Measurements from ENCODE around the gene SCAF1.

SCAF1 gene

GRCh38 chr19:49664171-49665035 is 22.4 kb downstream of the SCAF1 start:
- peak; percentile 83 to 89 for DNase-seq (ENCODE audit: low read depth in 2 of 2, low spot score in 1 of 2)

GRCh38 chr19:49665036-49665350 is 23.0 kb downstream of the SCAF1 start:
- DNase-seq (ENCODE audit: low read depth in 2 of 2, low spot score in 1 of 2), result no peak

- DNase-seq (ENCODE audit: low read depth in 2 of 2, low spot score in 1 of 2), result peak; percentile 97 to 99
These were observed 23.5 kb downstream of the SCAF1 start, which contains the start of the genes BCL2L12 and IRF3 for GRCh38 chr19:49665351-49666119. TSS of gene BCL2L12 (plus strand) at chr19:49665933. CDS start at chr19:49666693, 760 bp downstream. TSS of gene IRF3 (minus strand) at chr19:49665857. CDS start at chr19:49664838, 1,019 bp downstream.

GRCh38 chr19:49666120-49666444 is 24.1 kb downstream of the SCAF1 start:
- no peak for DNase-seq (ENCODE audit: low read depth in 2 of 2, low spot score in 1 of 2)

- no peak for DNase-seq (ENCODE audit: low read depth in 2 of 2, low spot score in 1 of 2)
These were observed 25.5 kb downstream of the SCAF1 start for GRCh38 chr19:49667473-49667872.

- DNase-seq (ENCODE audit: low read depth in 2 of 2, low spot score in 1 of 2), result no peak
These were observed 27.5 kb downstream of the SCAF1 start for GRCh38 chr19:49669516-49669915.

GRCh38 chr19:49672131-49672919 is 30.3 kb downstream of the SCAF1 start:
- peak; percentile 48 to 63 for DNase-seq (ENCODE audit: low read depth in 2 of 2, low spot score in 1 of 2)

GRCh38 chr19:49676136-49676783 is 34.3 kb downstream of the SCAF1 start:
- no peak for DNase-seq (ENCODE audit: low read depth in 2 of 2, low spot score in 1 of 2)

- DNase-seq (ENCODE audit: low read depth in 2 of 2, low spot score in 1 of 2), result peak; percentile 96
These were observed 34.8 kb downstream of the SCAF1 start for GRCh38 chr19:49676784-49677230.

GRCh38 chr19:49677231-49677900 is 35.4 kb downstream of the SCAF1 start, which contains the start of gene PRMT1:
TSS of gene PRMT1 (plus strand) at chr19:49677271. CDS start at chr19:49677281, 10 bp downstream.
- peak in 1 of 2 donors; percentile 26 for DNase-seq (ENCODE audit: low read depth in 2 of 2, low spot score in 1 of 2)

GRCh38 chr19:49677901-49678674 is 36.1 kb downstream of the SCAF1 start:
- DNase-seq (ENCODE audit: low read depth in 2 of 2, low spot score in 1 of 2), result peak; percentile 56 to 69

GRCh38 chr19:49678985-49679770 is 37.2 kb downstream of the SCAF1 start:
- DNase-seq (ENCODE audit: low read depth in 2 of 2, low spot score in 1 of 2), result no peak

- no peak for DNase-seq (ENCODE audit: low read depth in 2 of 2, low spot score in 1 of 2)
These were observed 37.9 kb downstream of the SCAF1 start for GRCh38 chr19:49679771-49680413.

GRCh38 chr19:49680421-49681351 is 38.7 kb downstream of the SCAF1 start:
- DNase-seq (ENCODE audit: low read depth in 2 of 2, low spot score in 1 of 2), result peak; percentile 81 to 94

GRCh38 chr19:49681830-49682229 is 39.8 kb downstream of the SCAF1 start:
- no peak for DNase-seq (ENCODE audit: low read depth in 2 of 2, low spot score in 1 of 2)

- DNase-seq (ENCODE audit: low read depth in 2 of 2, low spot score in 1 of 2), result no peak
These were observed 40.3 kb downstream of the SCAF1 start for GRCh38 chr19:49682274-49682673.

- DNase-seq (ENCODE audit: low read depth in 2 of 2, low spot score in 1 of 2), result no peak
These were observed 41.8 kb downstream of the SCAF1 start for GRCh38 chr19:49683814-49684250.

Data from stimulated activated CD8-positive, alpha-beta memory T cell treated with anti-CD3 and anti-CD28 coated beads, Interleukin-4, amount 100 ng/mL, for 4 hours (primary cell).